HEK293 (cell line): ENCODE results near the gene CASZ1.

Source experiments
- CTCF ChIP-seq: fragments of 450-650 bp; formaldehyde crosslinking; IDR thresholded peaks from 2 replicates; pipeline ENCODE4 v1.5.1; 2016; ENCODE audit warnings: missing biosample characterization, missing genetic modification characterization
- GLI2 ChIP-seq: fragments of 450-650 bp; formaldehyde crosslinking; IDR thresholded peaks from 2 replicates; pipeline ENCODE4; 2017; ENCODE audit warnings: missing biosample characterization, missing genetic modification characterization, low read depth, borderline replicate concordance
- PATZ1 ChIP-seq: fragments of 450-650 bp; formaldehyde crosslinking; IDR thresholded peaks from 2 replicates; pipeline ENCODE4 v1.5.1; 2016; ENCODE audit warnings: missing biosample characterization, missing genetic modification characterization
- REPIN1 ChIP-seq: fragments of 450-650 bp; formaldehyde crosslinking; IDR thresholded peaks from 2 replicates; pipeline ENCODE4 v1.5.1; 2017; ENCODE audit warnings: missing biosample characterization, missing genetic modification characterization, low read depth
- ZNF112 ChIP-seq: fragments of 450-650 bp; formaldehyde crosslinking; IDR thresholded peaks from 2 replicates; pipeline ENCODE4 v1.5.0; 2017; ENCODE audit warnings: missing biosample characterization, missing genetic modification characterization
- ZNF24 ChIP-seq: fragments of 450-650 bp; formaldehyde crosslinking; IDR thresholded peaks from 2 replicates; pipeline ENCODE4 v1.5.1; 2016; ENCODE audit warnings: missing biosample characterization, missing genetic modification characterization
- ZNF37A ChIP-seq: fragments of 450-650 bp; IDR thresholded peaks from 2 replicates; pipeline ENCODE4 v1.5.1; 2018; ENCODE audit warnings: missing biosample characterization, missing genetic modification characterization
- ZNF561 ChIP-seq: fragments of 450-650 bp; IDR thresholded peaks from 2 replicates; pipeline ENCODE4 v1.5.1; 2018; ENCODE audit warnings: missing biosample characterization, missing genetic modification characterization, borderline replicate concordance
- ZNF600 ChIP-seq: fragments of 450-650 bp; formaldehyde crosslinking; IDR thresholded peaks from 2 replicates; pipeline ENCODE4 v1.5.1; 2016; ENCODE audit warnings: missing biosample characterization, missing genetic modification characterization
- ZNF639 ChIP-seq: fragments of 450-650 bp; formaldehyde crosslinking; IDR thresholded peaks from 2 replicates; pipeline ENCODE4 v1.5.1; 2016; ENCODE audit warnings: missing biosample characterization, missing genetic modification characterization
- TF ChIP-seq, protein P1 (sequence below): fragments of 450-650 bp; formaldehyde crosslinking; conservative IDR thresholded peaks from 2 replicates; pipeline ENCODE4 v1.5.1; 2016; ENCODE audit warnings: low read depth, missing biosample characterization, missing genetic modification characterization

- TF ChIP-seq, protein P1, sequence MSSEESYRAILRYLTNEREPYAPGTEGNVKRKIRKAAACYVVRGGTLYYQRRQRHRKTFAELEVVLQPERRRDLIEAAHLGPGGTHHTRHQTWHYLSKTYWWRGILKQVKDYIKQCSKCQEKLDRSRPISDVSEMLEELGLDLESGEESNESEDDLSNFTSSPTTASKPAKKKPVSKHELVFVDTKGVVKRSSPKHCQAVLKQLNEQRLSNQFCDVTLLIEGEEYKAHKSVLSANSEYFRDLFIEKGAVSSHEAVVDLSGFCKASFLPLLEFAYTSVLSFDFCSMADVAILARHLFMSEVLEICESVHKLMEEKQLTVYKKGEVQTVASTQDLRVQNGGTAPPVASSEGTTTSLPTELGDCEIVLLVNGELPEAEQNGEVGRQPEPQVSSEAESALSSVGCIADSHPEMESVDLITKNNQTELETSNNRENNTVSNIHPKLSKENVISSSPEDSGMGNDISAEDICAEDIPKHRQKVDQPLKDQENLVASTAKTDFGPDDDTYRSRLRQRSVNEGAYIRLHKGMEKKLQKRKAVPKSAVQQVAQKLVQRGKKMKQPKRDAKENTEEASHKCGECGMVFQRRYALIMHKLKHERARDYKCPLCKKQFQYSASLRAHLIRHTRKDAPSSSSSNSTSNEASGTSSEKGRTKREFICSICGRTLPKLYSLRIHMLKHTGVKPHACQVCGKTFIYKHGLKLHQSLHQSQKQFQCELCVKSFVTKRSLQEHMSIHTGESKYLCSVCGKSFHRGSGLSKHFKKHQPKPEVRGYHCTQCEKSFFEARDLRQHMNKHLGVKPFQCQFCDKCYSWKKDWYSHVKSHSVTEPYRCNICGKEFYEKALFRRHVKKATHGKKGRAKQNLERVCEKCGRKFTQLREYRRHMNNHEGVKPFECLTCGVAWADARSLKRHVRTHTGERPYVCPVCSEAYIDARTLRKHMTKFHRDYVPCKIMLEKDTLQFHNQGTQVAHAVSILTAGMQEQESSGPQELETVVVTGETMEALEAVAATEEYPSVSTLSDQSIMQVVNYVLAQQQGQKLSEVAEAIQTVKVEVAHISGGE (tag by site-specific recombination) = no peak
- TF ChIP-seq CTCF (no peak), ZNF561 (no peak), ZNF37A (no peak), ZNF112 (no peak), GLI2 (tag by site-specific recombination) (no peak), PATZ1 (tag by site-specific recombination) (no peak), ZNF639 (tag by site-specific recombination) (no peak), ZNF24 (tag by site-specific recombination) (no peak), ZNF600 (tag by site-specific recombination) (no peak), REPIN1 (tag by site-specific recombination) (no peak)
Measured at GRCh38 chr1:10672343-10673050, 123.9 kb downstream of the CASZ1 start.
